HG02571 (cell line): Measurements from ENCODE around the gene UBALD1.
"Not testable (repeated sequence)": the region's sequence is repeated elsewhere in the genome, so short reads cannot be mapped to it uniquely, and the experiment has no call there.

Source experiments
- ATAC-seq: cut with Tn5 transposase; IDR thresholded peaks from one replicate; pipeline ENCODE4 v1.9.1; 2021; ENCODE audit warnings: mild to moderate bottlenecking, moderate library complexity; ENCODE audit not compliant: unreplicated experiment

UBALD1 gene

DNA sequence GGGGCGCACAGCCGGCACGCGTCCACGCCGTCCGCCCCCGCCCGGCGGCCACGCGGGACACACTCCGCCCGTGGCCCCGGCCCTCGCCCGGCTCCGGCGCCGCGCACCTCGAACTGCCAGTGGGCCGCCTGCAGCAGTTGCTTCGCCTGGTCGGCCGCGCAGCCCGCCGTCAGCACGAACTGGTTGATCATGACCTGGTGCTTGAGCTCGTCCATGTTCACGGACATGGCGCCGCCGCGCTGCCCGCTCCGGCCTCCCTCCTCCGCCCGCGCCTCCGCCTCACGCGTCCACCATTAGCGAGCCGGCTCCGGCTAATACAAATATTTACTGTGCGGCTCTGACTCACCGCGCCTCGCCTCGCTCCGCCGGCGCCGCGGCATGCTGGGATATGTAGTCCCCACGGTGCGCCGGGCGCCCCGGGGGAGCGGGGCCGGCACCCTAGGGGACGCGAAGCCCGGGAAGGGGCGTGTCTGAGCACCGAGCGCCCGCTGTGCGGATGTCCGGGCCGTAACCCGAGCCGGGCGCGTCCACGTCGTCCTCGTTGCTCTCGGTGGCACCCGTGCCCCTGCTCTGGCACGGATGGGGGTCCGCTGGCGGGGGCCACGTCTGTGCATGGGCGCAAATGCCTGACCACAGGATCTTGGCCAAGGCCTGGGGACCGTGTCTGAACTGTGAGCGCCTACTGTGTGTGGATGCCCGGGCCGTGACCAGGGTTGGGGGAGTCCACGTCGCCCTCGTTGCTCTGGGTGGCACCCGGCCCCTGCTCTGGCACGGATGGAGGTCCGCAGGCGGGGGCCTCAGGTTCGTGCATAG, at the start of gene UBALD1:
UBALD1 (minus strand) TSS at position 318 of the 813 bp plus-strand sequence; CDS start at position 227, 91 bp downstream.
- ATAC-seq, result peak; percentile 48

DNA sequence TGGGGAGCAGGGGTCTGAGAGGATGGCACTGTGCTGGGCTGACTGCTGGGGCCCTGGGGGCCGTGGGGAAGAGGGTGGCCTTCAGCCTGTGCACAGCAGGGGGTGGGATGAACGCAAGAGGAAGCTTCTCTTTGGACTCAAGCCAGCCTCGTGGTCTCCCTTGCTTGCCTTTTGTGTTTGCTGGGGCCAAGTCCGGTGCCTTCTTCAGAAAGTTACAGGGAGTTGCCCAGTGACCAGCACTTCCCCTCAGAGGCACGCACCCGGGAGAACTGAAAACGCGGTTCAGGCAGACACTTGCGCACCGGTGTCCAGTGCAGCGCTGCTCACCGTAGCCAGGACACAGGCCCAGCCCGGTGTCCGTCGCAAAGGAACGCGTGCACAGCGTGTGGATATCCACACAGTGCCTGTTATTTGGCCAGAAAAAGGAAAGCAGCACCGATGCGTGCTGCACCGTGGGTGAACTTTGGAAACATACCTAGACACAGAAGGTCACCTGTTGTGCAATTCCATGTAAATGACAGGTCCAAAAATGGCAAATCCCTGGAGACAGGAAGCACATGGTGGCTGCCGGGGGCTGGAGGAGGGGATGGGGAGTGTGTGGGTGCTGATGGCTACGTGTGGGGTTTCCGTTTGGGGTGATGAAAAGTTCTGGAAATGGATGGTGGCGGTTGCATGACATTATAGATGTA, 49.2 kb upstream of the UBALD1 start:
- no peak for ATAC-seq

DNA sequence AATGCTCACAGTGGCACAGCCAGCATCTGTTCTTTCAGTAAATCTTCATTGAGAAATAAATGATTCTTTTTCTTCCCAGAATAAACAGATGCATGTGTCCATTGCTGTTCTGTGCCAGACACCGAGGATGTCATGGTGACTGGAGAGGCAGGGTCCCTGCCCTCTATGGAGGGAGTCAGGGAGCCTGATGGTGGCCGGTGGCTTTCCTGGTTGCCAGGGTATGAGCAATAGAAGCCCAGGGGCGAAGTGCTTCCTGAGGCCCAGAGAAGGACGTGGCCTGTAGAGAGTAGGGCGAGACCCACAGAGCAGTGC, 48.7 kb upstream of the UBALD1 start:
- no peak for ATAC-seq

DNA sequence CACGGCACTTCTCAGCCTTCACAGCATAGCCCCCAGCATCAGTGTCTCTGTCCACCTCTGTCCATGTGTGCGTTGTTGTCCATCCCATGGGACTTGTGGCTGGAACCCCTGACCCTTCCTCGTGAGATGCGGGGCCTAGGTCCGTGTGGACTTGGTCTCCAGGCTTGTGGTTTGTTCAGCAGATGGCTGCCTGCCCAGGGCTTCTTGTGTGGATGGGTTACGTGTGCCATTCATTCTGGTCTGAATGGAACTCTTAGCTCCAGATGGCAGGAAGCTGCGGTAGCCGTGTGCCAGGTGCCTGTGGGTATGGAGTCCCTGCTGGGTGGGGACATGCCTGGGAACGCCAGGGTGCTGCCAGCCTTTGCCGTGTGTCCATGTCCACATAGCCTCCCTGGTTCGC, 47.0 kb upstream of the UBALD1 start:
- ATAC-seq, result no peak

DNA sequence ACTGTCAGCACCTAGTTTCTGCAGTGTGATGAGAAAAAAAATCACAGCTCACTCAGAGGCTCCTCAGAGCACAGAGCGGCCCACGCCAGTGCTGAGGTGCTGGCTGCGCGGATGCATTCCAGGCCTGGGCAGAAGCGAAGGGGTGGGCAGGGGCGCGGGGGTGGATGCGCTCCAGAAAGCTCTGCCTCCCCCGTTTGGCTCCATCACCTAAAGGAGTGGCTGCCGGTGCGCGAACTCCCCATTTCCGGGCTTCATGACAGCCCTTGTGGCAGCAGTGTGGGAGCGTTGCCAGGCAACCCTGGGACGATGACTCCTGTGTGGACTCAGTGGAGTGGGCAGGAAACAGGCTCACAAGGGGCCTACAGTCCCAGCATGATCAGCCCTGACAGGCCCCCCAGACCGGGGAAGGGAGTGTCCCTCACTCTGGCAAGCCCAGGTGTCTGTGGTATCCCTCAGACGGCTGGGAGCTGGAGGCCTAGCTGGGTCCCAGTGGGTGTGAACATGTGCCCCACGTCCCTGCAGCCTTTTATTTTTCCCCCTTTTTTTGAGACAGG, 45.8 kb upstream of the UBALD1 start:
- no peak for ATAC-seq

DNA sequence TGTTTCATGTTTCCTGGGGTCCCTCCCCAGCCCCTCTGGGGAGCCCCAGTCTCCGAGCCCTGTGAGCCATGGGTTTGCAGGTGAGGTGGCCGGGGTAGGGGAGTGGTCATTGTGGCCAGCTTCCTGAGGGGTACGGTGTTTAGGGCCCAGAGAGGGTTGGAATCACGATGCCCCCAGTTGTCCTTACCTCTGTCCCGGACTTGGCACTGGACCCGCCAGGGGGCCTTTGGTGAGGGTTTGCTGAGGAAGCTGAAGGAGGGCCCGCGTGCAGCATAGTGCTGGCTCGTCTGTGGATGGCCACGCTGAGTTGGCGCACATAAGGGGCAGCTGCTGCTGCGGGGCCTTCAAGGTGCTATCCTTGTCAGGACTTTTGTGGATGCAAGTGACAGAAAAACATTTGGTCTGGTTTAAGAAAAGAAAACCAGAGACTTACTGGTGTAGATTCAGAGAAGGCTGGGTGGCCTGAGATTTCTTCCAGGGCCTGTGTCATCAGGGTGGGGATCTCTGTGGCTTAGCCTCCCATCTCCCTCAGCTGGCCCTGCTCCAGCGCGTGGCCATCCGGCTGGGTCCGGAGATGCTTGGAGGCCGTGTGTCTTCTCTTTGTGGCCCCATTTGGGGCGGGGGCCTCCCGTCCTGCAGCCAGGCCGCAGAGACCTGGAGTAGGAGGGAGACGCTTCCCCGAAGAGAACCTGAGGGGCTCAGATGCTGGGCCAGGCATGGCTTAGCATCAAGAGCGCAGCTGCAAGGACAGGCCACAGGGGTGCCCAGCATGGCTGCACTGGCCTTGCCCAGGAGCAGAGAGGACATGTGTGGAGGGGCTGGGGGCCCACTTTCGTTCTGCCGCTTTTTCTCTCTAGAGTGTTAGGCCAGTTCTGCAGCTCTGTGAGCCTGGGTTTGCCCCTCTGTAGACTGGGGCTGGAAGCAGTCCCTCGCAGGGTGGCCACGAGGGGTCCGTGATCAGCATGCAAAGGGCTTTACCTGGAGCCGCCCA, 45.0 kb upstream of the UBALD1 start:
- ATAC-seq, result no peak

DNA sequence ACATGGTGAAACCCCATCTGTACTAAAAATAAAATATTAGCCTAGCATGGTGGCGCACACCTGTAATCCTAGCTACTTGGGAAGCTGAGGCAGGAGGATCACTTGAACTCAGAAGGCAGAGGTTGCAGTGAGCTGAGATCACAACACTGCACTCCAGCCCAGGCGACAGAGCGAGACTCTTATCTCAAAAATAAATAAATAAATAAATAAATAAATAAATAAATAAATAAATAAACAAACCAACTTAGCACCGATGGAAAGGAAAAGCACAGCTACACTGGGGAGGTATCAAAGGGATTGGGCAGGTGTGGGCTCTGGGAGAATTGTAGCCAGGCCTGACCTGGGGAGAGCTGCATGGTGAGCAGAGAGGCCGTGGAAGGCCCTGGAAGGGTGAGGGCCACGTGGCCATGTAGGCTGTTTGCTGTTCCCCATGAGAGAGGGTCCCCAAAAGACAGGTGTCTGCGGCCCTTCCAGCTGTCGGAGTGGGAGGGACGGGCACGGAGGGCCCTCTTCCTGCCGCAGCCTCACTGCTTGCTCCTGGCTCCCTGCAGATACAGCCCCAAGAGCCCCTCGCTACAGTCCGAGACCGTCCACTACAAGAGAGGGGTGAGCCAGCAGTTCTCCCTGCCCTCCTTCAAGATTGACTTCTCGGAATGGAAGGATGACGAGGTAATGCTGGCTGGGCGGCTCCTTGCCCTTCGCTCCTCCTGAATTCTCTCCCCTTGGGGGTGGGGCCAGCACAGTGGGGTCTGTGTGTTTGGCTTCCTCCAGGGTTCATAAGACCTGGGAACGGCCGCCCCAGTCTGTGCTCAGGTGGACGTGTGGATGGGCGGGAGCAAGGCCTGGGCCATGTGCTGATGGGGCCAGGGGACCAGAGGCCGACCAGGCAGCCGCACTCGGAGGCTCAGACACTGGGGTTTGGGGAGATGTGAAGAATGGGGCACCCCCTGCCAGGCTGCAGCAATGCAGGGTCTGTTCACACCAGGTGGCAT, 42.3 kb upstream of the UBALD1 start:
- no peak for ATAC-seq

DNA sequence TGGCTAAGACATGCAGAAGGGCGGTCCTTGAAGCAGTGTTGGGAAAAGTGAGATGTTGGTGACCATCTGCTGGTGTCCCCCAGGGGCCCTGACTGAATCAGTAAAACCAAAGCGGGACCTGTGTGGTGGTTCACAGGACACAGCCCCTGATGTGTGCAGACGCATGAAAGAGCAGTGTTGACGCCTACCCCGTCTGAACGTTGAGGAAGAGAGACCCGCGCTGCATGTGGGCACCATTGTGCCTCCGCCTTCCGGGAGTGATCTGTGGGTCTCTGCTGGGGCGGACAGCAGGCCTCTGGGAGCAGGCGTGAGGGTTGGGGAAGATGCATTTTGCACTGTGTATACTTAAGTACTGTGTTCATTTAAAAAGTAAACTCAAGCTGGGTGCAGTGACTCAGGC, 41.5 kb upstream of the UBALD1 start:
- ATAC-seq, result no peak

DNA sequence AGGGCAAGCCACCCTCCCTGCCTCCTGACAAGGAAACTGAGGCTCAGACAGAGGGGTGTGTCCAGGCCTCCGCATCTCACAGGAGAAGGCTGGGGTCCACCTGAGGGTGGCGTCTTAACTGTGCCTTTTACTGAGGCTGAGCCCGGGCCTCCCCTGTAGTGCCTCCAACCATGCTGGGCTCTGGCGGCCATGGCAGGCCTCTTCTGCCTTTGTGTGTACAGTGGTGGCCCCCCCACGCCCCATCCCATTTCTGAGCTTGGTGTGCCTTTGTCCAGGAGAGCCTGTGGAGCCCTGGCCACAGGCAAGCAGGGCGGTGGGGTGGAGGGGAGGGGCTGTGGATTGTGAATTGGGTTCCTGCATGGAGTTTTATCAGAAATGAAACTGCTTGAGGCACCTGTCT, 41.1 kb upstream of the UBALD1 start:
- ATAC-seq, result no peak

DNA sequence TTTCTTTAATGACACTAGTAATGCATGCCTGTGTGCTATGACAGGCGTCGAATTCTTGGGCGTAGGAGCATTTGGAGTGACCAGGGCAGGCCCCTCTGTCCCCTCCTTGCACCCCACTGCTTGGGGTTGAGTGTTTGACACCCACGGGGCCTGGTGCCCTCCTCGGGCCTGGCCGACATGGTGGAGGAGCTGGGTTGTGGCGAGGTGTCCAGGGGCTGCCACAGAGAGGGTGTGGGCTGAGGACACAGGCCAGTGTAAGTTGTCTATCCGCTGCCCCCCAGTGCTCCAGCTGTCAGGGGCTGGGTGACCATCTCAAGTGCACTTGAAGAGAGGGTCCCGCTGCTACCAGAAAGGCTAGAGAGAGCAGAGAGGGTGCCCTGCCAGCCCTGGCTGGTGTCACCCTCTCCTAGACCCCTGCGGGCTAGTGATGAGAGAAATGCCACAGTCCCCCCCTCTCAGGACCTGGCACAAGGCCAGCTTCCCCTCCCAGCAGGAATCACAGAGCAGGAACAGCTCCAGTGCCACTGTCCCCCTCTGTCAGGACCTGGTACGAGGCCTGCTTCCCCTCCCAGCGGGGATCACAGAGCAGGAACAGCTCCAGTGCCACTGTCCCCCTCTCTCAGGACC, 40.4 kb upstream of the UBALD1 start:
- ATAC-seq, result no peak

DNA sequence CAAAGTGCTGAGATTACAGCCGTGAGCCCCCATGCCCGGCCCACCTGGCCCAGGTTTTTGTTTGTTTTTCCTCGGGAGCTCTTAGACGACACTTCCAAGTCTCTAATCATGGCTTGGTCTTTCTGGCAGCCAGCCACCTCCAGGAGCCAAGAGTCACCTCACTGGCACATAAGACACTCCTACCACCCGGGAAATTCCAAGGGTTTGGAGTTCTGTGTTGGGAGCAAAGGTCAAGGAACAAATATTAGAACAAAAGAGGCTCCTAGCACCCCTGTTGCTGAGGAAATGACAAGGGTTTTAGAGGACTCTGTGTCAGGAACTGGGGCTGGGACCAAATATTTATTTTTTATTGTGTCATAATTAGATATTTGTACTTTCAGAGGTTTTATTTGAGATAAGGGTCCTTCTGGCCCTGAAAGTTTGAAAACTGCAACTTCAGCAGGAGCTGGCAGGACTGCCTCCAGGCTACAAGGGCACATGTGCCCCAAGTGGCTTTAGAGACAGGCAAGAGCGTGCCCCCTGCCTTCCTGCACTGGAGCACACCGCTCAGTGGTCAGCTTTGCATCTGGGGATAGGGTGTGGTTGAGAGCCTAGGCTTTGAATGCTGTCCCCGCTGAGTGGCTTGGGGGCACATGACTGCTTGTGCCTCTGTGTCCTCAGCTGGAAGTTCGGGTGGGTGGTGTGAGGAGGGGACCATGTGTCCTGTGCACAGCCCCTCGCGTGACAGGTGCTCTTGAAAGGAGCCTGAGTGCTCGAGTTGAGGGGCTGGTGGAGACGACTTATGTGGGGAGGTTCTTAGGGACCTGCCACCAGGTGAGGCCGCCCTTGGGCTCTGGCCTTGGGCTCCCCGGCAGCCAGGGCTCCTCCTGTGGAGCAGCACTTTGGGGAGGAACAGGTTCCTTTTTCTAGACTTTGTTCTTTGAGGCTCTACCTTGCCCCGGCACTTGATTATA, 39.6 kb upstream of the UBALD1 start:
- no peak for ATAC-seq

DNA sequence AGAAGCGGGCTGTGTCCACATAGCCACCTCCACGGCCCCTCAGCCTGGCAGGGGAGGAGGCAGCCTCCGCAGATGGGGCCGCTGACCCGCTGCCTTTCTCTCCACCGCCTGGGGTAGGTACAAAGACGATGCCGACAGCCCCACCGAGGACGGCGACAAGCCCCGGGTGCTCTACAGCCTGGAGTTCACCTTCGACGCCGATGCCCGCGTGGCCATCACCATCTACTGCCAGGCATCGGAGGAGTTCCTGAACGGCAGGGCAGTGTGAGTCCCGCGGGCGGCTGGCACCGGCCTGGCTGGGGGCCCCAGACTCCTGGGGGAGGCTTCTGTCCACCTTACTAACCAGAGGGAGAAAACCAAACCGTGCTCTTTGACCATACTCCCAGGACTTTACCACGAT, 37.9 kb upstream of the UBALD1 start:
- ATAC-seq, result no peak

DNA sequence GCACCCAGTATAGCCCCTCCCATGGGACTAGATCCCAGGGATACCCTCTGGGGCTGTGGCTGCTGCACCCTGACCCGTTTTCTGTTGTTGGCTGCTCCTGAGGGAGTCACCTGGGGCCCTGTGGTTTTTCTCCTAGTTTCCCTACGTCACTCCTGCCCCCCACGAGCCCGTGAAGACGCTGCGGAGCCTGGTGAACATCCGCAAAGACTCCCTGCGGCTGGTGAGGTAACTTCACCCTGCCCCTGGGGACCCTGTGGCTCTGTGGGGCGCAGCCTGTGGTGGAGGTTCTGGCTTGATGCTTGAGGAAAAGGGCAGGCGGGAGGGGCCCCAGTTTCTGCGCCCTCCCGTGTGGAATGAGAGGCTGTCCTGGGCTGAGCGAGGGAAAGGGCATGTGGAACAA, 37.1 kb upstream of the UBALD1 start:
- ATAC-seq, result no peak

DNA sequence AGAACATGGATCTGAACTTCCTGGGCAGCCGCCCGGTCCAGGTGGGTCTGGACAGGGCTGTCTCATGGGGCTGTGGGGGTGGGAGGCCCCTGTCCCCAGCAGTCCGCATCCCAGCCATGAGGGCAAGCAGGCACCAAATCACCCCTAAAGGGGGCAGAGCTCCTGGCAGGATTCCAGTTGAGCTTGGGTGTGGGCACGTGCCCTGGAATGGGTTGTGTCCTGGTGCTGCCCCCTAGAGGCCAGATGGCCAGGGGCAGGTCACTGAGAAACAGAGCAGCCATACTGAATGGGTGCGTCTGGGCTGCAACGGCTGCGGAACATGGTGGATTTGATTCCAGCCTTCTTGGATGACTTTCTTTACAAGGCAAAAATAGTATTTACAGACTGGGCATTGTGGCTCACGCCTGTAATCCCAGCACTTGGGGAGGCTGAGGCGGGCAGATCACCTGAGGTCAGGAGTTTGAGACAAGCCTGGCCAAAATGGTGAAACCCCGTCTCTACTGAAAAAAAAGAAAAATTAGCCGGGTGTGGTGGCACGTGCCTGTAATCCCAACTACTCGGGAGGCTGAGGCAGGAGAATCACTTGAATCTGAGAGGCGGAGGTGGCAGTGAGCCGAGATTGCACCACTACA, 35.9 kb upstream of the UBALD1 start:
- ATAC-seq, result not testable (repeated sequence)

DNA sequence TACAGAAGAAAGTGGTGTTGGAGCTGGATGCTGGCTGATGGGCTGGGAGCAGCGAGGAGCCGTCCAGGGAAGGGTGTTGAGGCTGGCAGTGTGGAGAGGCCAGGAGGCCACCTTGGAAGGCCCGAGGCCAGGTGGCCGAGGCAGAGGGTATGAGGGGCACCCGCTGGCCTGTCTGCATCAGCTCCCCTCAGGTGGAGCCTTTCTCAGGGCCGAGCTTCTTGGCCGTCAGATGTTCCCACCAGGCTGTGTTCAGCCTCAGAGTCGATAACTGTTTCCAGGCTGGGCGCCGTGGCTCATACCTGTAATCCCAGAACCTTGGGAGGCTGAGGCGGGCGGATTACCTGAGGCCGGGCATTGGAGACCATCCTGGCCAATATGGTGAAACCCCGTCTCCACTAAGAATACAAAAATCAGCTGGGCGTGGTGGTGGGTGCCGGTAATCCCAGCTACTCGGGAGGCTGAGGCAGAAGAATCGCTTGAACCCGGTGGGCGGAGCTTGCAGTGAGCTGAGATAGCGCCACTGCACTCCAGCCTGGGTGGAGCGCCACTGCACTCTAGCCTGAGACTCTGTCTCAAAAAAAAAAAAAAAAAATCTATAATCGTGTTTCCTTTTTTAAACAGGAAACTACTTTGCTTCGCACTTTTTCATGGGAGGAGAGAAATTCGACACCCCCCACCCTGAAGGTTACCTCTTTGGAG, 35.2 kb upstream of the UBALD1 start:
- no peak for ATAC-seq

DNA sequence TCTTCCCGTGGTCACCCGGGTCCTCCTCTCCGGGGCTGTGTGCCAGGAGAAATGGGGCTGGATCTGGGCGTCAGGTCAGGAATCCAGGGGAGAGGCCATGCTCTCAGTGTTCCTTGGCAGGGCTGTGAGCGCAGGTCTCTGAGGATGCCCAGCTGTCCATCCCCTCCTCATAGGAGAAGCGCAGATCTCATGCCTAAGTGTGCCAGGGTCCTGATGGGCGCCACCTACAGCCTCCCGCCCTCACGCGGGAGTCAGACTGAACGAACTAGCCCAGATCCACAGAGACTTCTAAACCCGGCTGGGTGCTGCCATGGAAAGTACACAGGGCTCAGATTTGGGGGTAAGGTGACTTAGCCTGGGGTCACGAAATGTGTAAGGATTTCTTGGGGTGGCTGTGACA, 34.2 kb upstream of the UBALD1 start:
- ATAC-seq, result no peak

DNA sequence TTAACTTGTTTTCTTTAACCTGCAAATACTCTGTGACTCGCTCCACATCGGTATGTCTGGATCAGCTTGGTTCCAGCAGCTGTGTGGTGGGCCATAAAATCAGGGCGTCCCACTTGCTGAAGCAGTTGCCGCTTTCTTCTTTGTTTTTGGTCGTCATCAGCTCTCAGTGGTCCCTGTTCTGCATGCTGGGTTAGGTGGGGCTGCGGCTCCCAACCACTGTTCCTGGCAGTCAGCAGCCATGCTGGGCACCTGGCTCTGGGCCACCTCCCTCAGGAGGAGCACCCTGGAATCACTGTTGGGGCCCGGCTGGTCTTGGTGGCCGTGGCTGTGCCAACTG, 32.9 kb upstream of the UBALD1 start:
- no peak for ATAC-seq
